Endothelial cell of umbilical vein (primary cell): ENCODE data around the gene COLEC11. TPM values are rescaled to one million over a fixed set of nuclear protein-coding genes. Genes with fewer than 3 reads are reported as not detected.

Source experiments
- BruUV-seq: library from RNA; stranded (reverse); fragments of 400-500 nt; replicated peaks from 2 replicates; lab custom pipeline; 2021; lab: Mats Ljungman, UMichigan
- CTCF ChIA-PET: fragments of 300-600, 350-600 bp; sonication (Branson Sonifier 250); formaldehyde crosslinking; loops from one replicate; lab custom pipeline; 2021; ENCODE audit warnings: antibody characterized with exemption, inconsistent platforms; lab: Charles Lee
- POLR2A ChIA-PET: fragments of 300-600, 350-600 bp; sonication (Branson Sonifier 250); formaldehyde crosslinking; loops from one replicate; lab custom pipeline; 2021; ENCODE audit warnings: antibody characterized with exemption, inconsistent platforms; lab: Charles Lee
- DNase-seq: peaks from one replicate; pipeline ENCODE4 v3.0.0-alpha.2; 2011; ENCODE audit warnings: low read depth, low spot score
- FAIRE-seq: peaks from 2 replicates; lab custom pipeline; 2011; peaks lifted over from hg19 to GRCh38; lab: Jason Lieb, UNC
- H2AFZ ChIP-seq: 2 replicates; pipeline ENCODE4 v1.6.0; 2012; ENCODE audit warnings: low read depth, low read length, control low read depth, inconsistent platforms
- H3K27ac ChIP-seq: 2 replicates; pipeline ENCODE4 v1.5.1; 2011; ENCODE audit warnings: low read depth, mild to moderate bottlenecking, control low read depth, low read length, moderate library complexity; ENCODE audit not compliant: insufficient read depth
- H3K27me3 ChIP-seq, 2 experiments: 2 replicates each; pipeline versions ENCODE4 v1.6.0 to v1.6.1; 2011; ENCODE audit warnings: low read length in 2 of 2, mixed read lengths in 1 of 2; ENCODE audit not compliant: control insufficient read depth in 2 of 2, insufficient read depth in 2 of 2
- H3K36me3 ChIP-seq, 2 experiments: 2 replicates in 1 of 2; 3 replicates in 1 of 2; pipeline ENCODE4 v1.5.1; 2011; ENCODE audit warnings: low read length in 2 of 2, mild to moderate bottlenecking in 1 of 2, moderate library complexity in 1 of 2; ENCODE audit not compliant: control insufficient read depth in 2 of 2, insufficient read depth in 2 of 2; ENCODE audit errors: extremely low read depth in 1 of 2
- H3K4me1 ChIP-seq: 3 replicates; pipeline ENCODE4 v1.5.1; 2011; ENCODE audit warnings: mild to moderate bottlenecking, low read length; ENCODE audit not compliant: control insufficient read depth, insufficient read depth; ENCODE audit errors: extremely low read depth
- H3K4me2 ChIP-seq: 2 replicates; pipeline ENCODE4 v1.6.1; 2011; ENCODE audit warnings: low read length, control low read depth, mixed read lengths; ENCODE audit not compliant: insufficient read depth
- H3K4me3 ChIP-seq, 3 experiments: fragments of 200-600 bp in 1 of 3; sonication (generic), shearing (Covaris generic) in 1 of 3; replicated peaks in 1 of 3; 2 replicates each; pipeline ENCODE4 v1.5.1; 2011 to 2016; ENCODE audit warnings: control low read depth in 3 of 3, low read length in 3 of 3, mild to moderate bottlenecking in 2 of 3, inconsistent platforms in 1 of 3, low read depth in 1 of 3, moderate library complexity in 1 of 3; ENCODE audit not compliant: insufficient read depth in 1 of 3
- H3K79me2 ChIP-seq: 2 replicates; pipeline ENCODE4 v1.6.0; 2012; ENCODE audit warnings: low read length, inconsistent platforms; ENCODE audit not compliant: control insufficient read depth, insufficient read depth
- H3K9ac ChIP-seq: replicated peaks from 2 replicates; pipeline ENCODE3; 2011; ENCODE audit warnings: low read length, control low read depth; ENCODE audit not compliant: insufficient read depth; ENCODE audit errors: extremely low read depth
- H3K9me1 ChIP-seq: replicated peaks from 3 replicates; pipeline ENCODE4 v1.6.0; 2011; ENCODE audit warnings: mild to moderate bottlenecking, low read length; ENCODE audit not compliant: control insufficient read depth, insufficient read depth; ENCODE audit errors: extremely low read depth
- H3K9me3 ChIP-seq: replicated peaks from 2 replicates; pipeline ENCODE4 v1.5.1; 2012; ENCODE audit warnings: low read length, inconsistent platforms; ENCODE audit not compliant: control insufficient read depth, insufficient read depth
- H4K20me1 ChIP-seq: replicated peaks from 2 replicates; pipeline ENCODE3; 2011; ENCODE audit warnings: mild to moderate bottlenecking, low read length; ENCODE audit not compliant: control insufficient read depth, insufficient read depth; ENCODE audit errors: extremely low read depth
- CTCF ChIP-seq, 2 donors: IDR thresholded peaks; 1 replicate in 1 of 2; 2 replicates in 1 of 2; pipeline ENCODE4 v1.5.1; 2011; ENCODE audit warnings: low read length in 2 of 2, mild to moderate bottlenecking in 2 of 2, moderate library complexity in 2 of 2, control low read depth in 1 of 2, inconsistent platforms in 1 of 2, low read depth in 1 of 2; ENCODE audit not compliant: insufficient read depth in 1 of 2; ENCODE audit errors: extremely low read depth in 1 of 2
- EZH2 ChIP-seq: IDR thresholded peaks from 2 replicates; pipeline ENCODE4 v1.6.1; 2012; ENCODE audit warnings: borderline replicate concordance, low read depth, mild to moderate bottlenecking, moderate library complexity, low read length, inconsistent platforms; ENCODE audit not compliant: severe bottlenecking
- FOS ChIP-seq: IDR thresholded peaks from 2 replicates; pipeline ENCODE4 v1.6.1; 2011; ENCODE audit warnings: mild to moderate bottlenecking, low read length, moderate library complexity, borderline replicate concordance; ENCODE audit not compliant: insufficient read depth
- GATA2 ChIP-seq: IDR thresholded peaks from 2 replicates; pipeline ENCODE4 v1.7.0; 2011; ENCODE audit warnings: low read depth, mild to moderate bottlenecking, moderate library complexity, mixed read lengths, low read length; ENCODE audit not compliant: insufficient read length, insufficient read depth
- JUN ChIP-seq: IDR thresholded peaks from 2 replicates; pipeline ENCODE4 v1.6.1; 2011; ENCODE audit warnings: borderline replicate concordance, low read depth; ENCODE audit not compliant: insufficient read length, insufficient read depth
- MAX ChIP-seq: IDR thresholded peaks from 2 replicates; pipeline ENCODE4 v1.6.1; 2011; ENCODE audit not compliant: insufficient read depth, insufficient read length
- MYC ChIP-seq: IDR thresholded peaks from one replicate; pipeline ENCODE4 v1.6.1; 2011; ENCODE audit warnings: mild to moderate bottlenecking, low read depth, low read length
- POLR2A ChIP-seq: IDR thresholded peaks from 2 replicates; pipeline ENCODE4 v1.6.1; 2012; ENCODE audit warnings: low read depth, mild to moderate bottlenecking, control low read depth, low read length
- POLR2AphosphoS5 ChIP-seq: IDR thresholded peaks from 2 replicates; pipeline ENCODE4 v1.6.1; 2012; ENCODE audit warnings: low read depth, mild to moderate bottlenecking, control low read depth, low read length, moderate library complexity; ENCODE audit not compliant: insufficient read depth
- dilution Hi-C: fragments of 300-500 bp; cut with MboI; formaldehyde crosslinking; loops from one replicate; pipeline ENCODE4 v1.15.0; 2019; ENCODE audit warnings: low sequenced_read_pairs; ENCODE audit not compliant: extremely low pct_ligation_motif_present
- intact Hi-C: fragments of 100-400 bp; cut with micrococcal nuclease; formaldehyde crosslinking; loops from one replicate; pipeline ENCODE4 v1.10.0; 2022
- polyA plus RNA-seq, 4 experiments: library from polyadenylated mRNA; depleted of rRNA in 3 of 4; stranded (reverse) in 3 of 4; unstranded in 1 of 4; fragments of >200 nt; gene quantifications; 2 replicates each; pipeline versions ENCODE4 v1.2.1 to v1.2.3, GENCODE V29; 2011 to 2012; ENCODE audit warnings: missing spikeins in 1 of 4
- total RNA-seq: library from RNA; stranded (reverse); gene quantifications from 2 replicates; pipeline ENCODE4 v1.2.3, GENCODE V29; 2021

Gene COLEC11
- total and polyA plus RNA-seq, 2 donors (not counting 3 experiments of a cell fraction or from before 2014, with no cell fraction given), result 0.15 TPM; not detected in 1

- FAIRE-seq, result no peak
Observed at GRCh38 chr2:3678212-3678611, 83.3 kb downstream of the COLEC11 start.

GRCh38 chr2:3679180-3679579 lies 84.3 kb downstream of the COLEC11 start:
- dilution Hi-C loops, result no loop called here
- Histone ChIP-seq H3K9me3 (no peaks in the 10 kb centered on the region), H2AFZ (no peak overlapping the region), H3K9me1 (no peaks in the 10 kb centered on the region), H3K27ac (no peak overlapping the region), H3K27me3 (no peaks in the 10 kb centered on the region), H3K4me2 (no peak overlapping the region), H3K36me3 (no peaks in the 10 kb centered on the region), H3K9ac (no peak overlapping the region), H4K20me1 (no peaks in the 10 kb centered on the region), H3K4me1 (no peaks in the 10 kb centered on the region), H3K79me2 (no peaks in the 10 kb centered on the region), H3K4me3 (no peak overlapping the region)
- ChIA-PET POLR2A (no interaction called here), CTCF (no interaction called here)
- BruUV-seq, result no TSS peak
- TF ChIP-seq FOS (no peak), MAX (no peak), JUN (no peak), POLR2AphosphoS5 (no peak), POLR2A (no peak), MYC (no peak), CTCF (IDR thresholded peaks at IDR 0.05; ENCODE audit: extremely low read depth in 1 of 2, insufficient read depth in 1 of 2, low read depth in 1 of 2, low read length in 2 of 2) (no peak), EZH2 (no peak), GATA2 (no peak)
- FAIRE-seq (no peak), DNase-seq (no peak)
- intact Hi-C loops, result no loop called here

More at GRCh38 chr2:3678212-3678611, 83.3 kb downstream of the COLEC11 start:
- intact Hi-C loops (no loop called here), dilution Hi-C loops (no loop called here)
- Histone ChIP-seq H3K9ac (no peak overlapping the region), H3K9me1 (no peaks in the 10 kb centered on the region), H3K4me1 (no peaks in the 10 kb centered on the region), H3K4me2 (no peak overlapping the region), H3K4me3 (no peak overlapping the region), H4K20me1 (no peaks in the 10 kb centered on the region), H2AFZ (no peak overlapping the region), H3K27ac (no peak overlapping the region), H3K36me3 (no peaks in the 10 kb centered on the region), H3K9me3 (no peaks in the 10 kb centered on the region), H3K27me3 (no peaks in the 10 kb centered on the region), H3K79me2 (no peaks in the 10 kb centered on the region)
- ChIA-PET CTCF (no interaction called here), POLR2A (no interaction called here)
- TF ChIP-seq FOS (no peak), POLR2A (no peak), POLR2AphosphoS5 (no peak), JUN (no peak), MAX (no peak)
- no peak for DNase-seq
- no TSS peak for BruUV-seq
